ENCODE measurements around the gene FBXL13. TPM values are rescaled to one million over a fixed set of nuclear protein-coding genes. Genes with fewer than 3 reads are reported as not detected.

Gene FBXL13
- total and polyA plus RNA-seq, 2 of the 8 experiments (the other 6 are each of a cell fraction or from before 2014, with no cell fraction given): 1.2 to 2.8 TPM

DNA sequence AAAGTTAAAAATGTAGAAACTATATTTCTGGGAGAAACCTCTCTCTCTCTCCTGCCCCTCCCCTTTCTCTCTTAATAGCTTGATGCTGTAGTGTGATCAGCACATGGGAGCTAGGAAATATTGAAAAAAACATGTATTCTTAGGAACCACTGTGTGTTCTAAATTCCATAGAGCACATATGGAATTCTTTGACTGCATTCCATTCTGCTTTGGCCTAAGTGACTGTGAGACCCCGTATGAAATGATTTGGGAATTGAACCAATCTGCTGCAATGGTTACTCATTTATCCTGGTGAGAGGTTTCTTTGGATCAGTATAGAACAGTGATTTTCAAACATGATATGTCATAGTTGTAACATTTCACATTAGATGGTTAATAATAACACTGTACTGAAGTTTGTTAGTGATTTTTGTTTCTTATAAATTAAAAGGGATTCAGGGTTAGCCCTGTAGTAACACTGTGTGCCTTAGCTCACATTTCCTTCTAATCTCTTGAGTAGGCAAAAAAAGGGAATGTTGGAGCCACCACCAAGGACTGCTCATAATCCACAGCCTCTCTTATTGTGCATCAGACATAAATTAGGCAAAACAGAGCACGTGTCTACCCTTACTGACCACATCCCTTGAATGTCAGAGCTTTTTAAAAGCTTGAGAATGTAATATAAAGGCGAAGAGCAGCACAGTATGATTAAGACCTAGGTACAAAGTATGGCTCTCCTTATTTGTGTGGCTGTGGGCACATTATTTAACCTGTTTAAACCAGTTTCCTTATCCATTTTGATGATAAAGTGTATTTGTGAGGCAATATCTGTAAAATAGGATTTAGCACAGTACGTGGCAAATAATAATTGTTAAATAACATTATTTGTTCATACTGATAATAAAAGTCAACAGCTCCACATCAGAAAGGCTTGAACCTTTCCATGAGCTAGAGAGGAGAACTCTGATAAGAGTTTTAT, 256.7 kb downstream of the FBXL13 start (continued):
- no peak for TF ChIP-seq SIN3A (conservative IDR thresholded peaks at IDR 0.05 in 1 of 2, IDR thresholded peaks at IDR 0.05 in 1 of 2; ENCODE audit: low read depth in 1 of 2, low read length in 2 of 2)
- no peak for TF ChIP-seq TAF7 (optimal IDR thresholded peaks at IDR 0.05; ENCODE audit: borderline replicate concordance, low read depth, low read length)
- no peak for TF ChIP-seq CTBP2 (IDR thresholded peaks at IDR 0.05; ENCODE audit: borderline replicate concordance, insufficient read depth, insufficient read length, low read length)

Data from H1 (cell line).